HG03342 (cell line): ENCODE measurements around the gene ZNF483.
"Not testable (repeated sequence)": the region's sequence is repeated elsewhere in the genome, so short reads cannot be mapped to it uniquely, and the experiment has no call there.

Experiments
- ATAC-seq: cut with Tn5 transposase; IDR thresholded peaks from one replicate; pipeline ENCODE4 v1.9.1; 2021; ENCODE audit warnings: mild to moderate bottlenecking, moderate library complexity; ENCODE audit not compliant: unreplicated experiment

ZNF483 gene

GRCh38 chr9:111542497-111543254, 17.7 kb downstream of the ZNF483 start:
- no peak for ATAC-seq

DNA sequence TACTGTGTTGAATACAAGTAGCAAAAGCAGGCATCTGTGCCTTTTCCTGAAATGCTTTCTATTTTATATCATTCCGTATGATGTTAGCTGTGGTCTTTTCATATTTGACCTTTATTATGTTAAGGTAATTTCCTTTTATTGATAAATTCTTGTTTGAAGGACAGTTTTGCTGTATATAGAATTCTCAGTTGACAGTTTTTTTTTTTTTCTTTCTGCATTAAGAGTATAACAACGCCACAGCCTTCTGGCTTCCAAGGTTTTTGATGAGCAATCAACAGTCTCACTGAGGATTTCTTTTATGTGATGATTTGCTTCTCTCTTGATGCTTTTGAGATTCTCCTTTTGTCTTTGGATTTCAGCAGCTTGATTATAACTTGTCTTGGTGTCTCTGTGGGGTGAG, 23.6 kb downstream of the ZNF483 start:
- no peak for ATAC-seq

- ATAC-seq: not testable (repeated sequence)
These were observed 30.4 kb downstream of the ZNF483 start for GRCh38 chr9:111555425-111555824.

- ATAC-seq: no peak
These were observed 34.1 kb downstream of the ZNF483 start for GRCh38 chr9:111559000-111559610.

- no peak for ATAC-seq
These were observed 36.3 kb downstream of the ZNF483 start for GRCh38 chr9:111561165-111561719.

- no peak for ATAC-seq
These were observed 41.3 kb downstream of the ZNF483 start for GRCh38 chr9:111566234-111566633.

GRCh38 chr9:111568127-111568526, 43.1 kb downstream of the ZNF483 start:
- ATAC-seq: not testable (repeated sequence)

DNA sequence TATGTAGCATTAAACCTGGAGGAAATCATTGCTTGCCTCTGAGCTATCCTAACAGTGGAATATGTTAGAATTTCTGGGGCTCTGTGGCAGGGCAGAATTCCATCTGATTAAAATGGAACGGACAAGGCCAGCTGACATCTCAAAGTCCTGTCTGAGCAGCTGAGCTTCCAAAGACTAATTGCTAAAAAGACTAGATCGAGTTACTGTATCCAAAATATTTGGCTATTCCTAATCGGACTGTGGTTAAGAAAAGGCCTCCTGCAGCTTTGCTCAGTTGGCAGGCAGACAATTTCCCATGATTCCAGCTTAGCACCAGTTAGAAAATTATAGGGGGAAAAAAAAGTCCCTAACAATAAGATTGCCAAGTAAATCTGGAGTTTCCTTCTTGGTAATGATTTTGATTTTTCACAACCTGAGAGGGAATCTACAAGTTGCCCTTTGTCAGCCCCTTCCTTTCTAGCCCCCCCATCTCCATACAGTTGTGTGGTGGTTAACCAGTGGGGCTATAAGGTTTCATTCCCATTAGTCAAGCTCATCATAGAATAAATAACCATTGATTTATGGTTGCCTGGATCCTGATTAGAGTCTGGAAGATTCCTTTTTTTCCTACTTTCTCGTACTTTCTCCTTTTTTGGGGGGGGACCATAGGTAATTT, 48.1 kb downstream of the ZNF483 start:
- no peak for ATAC-seq

- no peak for ATAC-seq
These were observed 57.9 kb downstream of the ZNF483 start for GRCh38 chr9:111582888-111583287.

DNA sequence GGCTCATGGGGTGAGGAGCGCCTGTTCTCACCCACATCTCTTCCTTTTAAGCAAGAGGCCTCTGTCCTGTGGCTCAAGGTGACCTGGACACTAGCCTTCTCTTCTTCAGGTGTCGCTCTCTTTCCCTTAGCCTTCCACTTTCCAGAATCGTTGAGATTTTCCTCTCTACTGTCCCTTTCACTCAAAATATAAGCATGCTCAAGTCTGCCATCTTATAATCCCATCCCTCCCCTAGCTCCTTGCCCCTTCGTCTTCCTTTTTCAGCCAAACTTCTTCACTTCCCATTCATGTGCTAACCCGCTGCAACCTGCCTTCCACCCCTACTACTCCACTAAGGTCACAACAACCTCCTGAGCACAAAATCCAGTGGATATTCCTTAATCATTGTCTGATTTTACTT, 61.4 kb downstream of the ZNF483 start:
- ATAC-seq: no peak

DNA sequence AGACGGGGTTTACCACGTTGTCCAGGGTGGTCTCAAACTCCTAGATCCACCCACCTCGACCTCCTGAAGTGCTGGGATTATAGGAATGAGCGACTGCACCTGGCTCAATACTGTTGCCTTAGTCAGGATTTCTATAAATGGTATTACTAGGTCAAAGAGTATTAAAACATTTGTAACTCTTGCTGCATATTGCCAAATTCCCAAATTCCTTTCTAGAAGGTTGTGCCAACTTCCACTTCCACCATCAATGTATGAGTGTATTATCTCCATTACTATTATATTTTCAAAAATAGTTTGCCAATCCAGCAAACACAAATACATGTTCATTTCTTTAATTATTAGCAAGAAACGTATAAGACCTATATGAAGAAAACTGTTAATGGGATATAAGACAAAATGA, 63.9 kb downstream of the ZNF483 start:
- ATAC-seq: no peak

- peak; percentile 55 for ATAC-seq
These were observed 73.1 kb downstream of the ZNF483 start for GRCh38 chr9:111597852-111598732.

- ATAC-seq: peak; percentile 15
These were observed 73.7 kb downstream of the ZNF483 start for GRCh38 chr9:111598733-111599091.

DNA sequence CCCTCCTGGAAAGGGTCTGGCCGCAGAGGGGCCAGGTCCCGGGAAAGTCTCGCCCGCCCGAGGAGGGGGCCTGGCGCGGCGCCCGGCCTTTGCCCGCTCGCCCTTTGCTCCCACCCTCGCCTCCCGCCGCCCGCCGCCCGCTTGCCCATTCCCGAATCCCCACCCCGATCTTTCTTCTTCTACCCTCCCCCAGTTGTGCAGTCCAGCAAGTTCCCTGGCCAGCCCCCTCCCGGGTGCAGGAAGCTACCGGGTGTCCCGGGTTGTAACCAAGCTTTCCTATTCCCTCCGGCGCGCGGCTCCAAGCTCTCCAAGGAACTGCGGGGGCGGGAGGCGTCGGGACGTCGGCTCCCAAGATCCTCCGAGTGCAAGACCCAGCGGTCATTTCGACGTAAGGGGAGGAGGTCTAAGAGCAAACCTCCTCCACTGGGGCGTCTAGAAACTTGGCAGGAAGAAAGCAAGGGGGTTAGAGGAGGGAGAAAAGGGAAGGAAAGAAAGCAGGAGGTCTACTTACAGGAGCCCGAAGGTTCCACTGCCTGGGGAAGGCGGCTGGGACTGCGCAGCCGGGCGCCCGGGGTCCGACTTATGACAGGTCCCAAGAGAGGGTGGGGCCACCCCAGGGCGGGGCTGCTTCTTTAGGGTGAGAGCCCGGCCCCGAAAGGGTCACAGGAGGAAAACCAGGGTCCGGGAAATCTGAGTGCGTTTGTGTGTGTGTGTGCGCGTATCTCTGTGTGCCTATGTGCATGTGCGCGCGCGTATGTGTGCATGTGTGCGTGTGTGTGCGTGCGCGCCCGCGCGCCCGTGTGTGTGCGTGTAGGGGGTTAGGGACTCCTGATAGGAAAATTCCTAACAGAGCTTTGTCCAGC, 74.3 kb downstream of the ZNF483 start, which contains the start of gene PTGR1:
PTGR1 (minus strand) TSS at position 556 of the 863 bp plus-strand sequence. CDS start 2,225 bp downstream, outside the sequence.
- peak; percentile 38 for ATAC-seq

DNA sequence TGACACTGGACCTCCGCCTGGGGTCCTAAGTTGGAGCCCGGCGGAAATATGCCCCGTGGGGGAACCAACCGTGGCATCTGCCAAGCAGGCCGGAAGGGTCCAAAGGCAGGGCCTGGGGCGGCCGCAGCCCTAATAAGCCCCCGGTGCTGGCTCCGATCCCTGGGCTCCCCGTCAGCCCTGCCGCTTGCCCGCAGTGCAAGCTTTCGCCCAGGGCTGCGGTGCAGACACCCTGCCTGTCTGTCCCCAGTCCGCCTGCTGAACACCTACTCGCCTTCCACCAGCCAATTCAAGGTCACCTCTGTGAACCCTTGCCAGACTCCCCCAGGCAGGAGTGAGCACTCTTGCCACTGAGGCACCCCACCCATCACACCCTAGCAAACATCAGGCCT, 75.0 kb downstream of the ZNF483 start:
- no peak for ATAC-seq

DNA sequence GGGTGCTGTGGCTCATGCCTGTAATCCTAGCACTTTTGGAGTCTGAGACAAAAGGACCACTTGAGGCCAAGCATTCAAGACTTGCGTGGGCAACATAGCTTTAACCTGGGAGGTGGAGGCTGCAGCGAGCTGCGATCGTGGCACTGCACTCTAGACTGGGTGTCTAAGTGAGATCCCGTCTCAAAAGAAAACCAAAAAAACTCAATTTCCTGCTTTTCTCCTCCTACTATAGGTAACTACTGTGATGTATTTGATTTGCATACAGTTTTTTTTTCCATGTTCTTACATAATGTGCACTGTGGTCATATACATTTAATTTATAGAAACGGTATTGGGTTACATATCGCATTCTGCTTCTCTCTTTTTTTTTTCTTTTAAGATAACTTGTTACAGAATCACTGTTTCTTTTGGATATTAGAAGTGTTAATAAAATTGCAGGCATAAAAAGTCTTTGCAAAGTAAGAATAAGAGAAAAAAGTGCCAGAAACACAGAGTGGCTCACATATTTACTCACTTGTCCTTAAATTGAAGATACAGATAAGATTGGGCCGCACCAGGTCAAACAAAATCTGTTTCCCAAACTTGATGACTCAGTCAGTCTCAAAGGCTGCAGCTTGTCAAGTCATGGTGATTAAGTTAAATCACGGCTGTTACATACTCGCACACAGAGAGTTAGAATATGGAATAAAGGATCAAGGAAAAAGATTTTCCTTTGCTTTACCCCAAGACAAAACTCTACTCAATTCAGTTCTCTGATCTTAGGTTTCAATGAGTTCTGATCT, 76.4 kb downstream of the ZNF483 start:
- ATAC-seq: no peak

- no peak for ATAC-seq
These were observed 78.1 kb downstream of the ZNF483 start for GRCh38 chr9:111603041-111603440.

GRCh38 chr9:111604054-111604615, 79.2 kb downstream of the ZNF483 start:
- no peak for ATAC-seq
